Measurements from ENCODE around the gene SEMA5A. TPM values are rescaled to one million over a fixed set of nuclear protein-coding genes. Genes with fewer than 3 reads are reported as not detected.

SEMA5A gene
- polyA plus RNA-seq, 1 experiment = 98.4 TPM

- CTCF ChIA-PET = interaction anchor here (0.6 to 2.2 kb wide), 4 partner anchors 68 to 840 kb away, joined by 3 to 6 read pairs (median 5); no protein-coding TSS in a partner anchor
- no peak overlapping the region for H3K4me3 ChIP-seq (ENCODE audit: low read depth, low read length)
- TF ChIP-seq CTCF (IDR thresholded peaks at IDR 0.05; ENCODE audit: insufficient read depth, low read depth, low read length) = no peak
- POLR2A ChIA-PET = no interaction called here
- no peak for DNase-seq (ENCODE audit: low read depth)
- no peaks in the 10 kb centered on the region for H3K36me3 ChIP-seq (ENCODE audit: control insufficient read depth, insufficient read depth, low read length)
- H3K27me3 ChIP-seq (ENCODE audit: control insufficient read depth, insufficient read depth, low read length) = no peaks in the 10 kb centered on the region
Measured at GRCh38 chr5:9363026-9363425, 182.8 kb downstream of the SEMA5A start.

GRCh38 chr5:9362600-9362999 lies 183.3 kb downstream of the SEMA5A start:
- DNase-seq (ENCODE audit: low read depth) = no peak
- CTCF ChIA-PET = interaction anchor here (0.6 to 1.8 kb wide), 7 partner anchors 9 to 840 kb away, joined by 3 to 7 read pairs (median 3); no protein-coding TSS in a partner anchor
- Histone ChIP-seq H3K36me3 (ENCODE audit: control insufficient read depth, insufficient read depth, low read length) (no peaks in the 10 kb centered on the region), H3K4me3 (ENCODE audit: low read depth, low read length) (no peak overlapping the region), H3K27me3 (ENCODE audit: control insufficient read depth, insufficient read depth, low read length) (no peaks in the 10 kb centered on the region)
- POLR2A ChIA-PET = no interaction called here
- TF ChIP-seq CTCF (IDR thresholded peaks at IDR 0.05; ENCODE audit: insufficient read depth, low read depth, low read length) = no peak

- CTCF ChIA-PET = interaction anchor here (1.0 to 1.5 kb wide), 6 partner anchors 8 to 261 kb away, joined by 3 to 7 read pairs (median 3); no protein-coding TSS in a partner anchor
- TF ChIP-seq CTCF (IDR thresholded peaks at IDR 0.05; ENCODE audit: insufficient read depth, low read depth, low read length) = peak; percentile 66
- H3K36me3 ChIP-seq (ENCODE audit: control insufficient read depth, insufficient read depth, low read length) = no peaks in the 10 kb centered on the region
- no peaks in the 10 kb centered on the region for H3K27me3 ChIP-seq (ENCODE audit: control insufficient read depth, insufficient read depth, low read length)
- no peak overlapping the region for H3K4me3 ChIP-seq (ENCODE audit: low read depth, low read length)
- POLR2A ChIA-PET = no interaction called here
- no peak for DNase-seq (ENCODE audit: low read depth)
Measured at GRCh38 chr5:9361835-9362234, 184.0 kb downstream of the SEMA5A start.

GRCh38 chr5:9358961-9359685 lies 186.8 kb downstream of the SEMA5A start:
- no peaks in the 10 kb centered on the region for H3K27me3 ChIP-seq (ENCODE audit: control insufficient read depth, insufficient read depth, low read length)
- ChIA-PET POLR2A (interaction anchor here (0.6 kb wide), 1 partner anchor 184 kb away, joined by 15 read pairs; no protein-coding TSS in a partner anchor), CTCF (interaction anchor here (0.6 to 1.3 kb wide), 6 partner anchors 20 to 671 kb away, joined by 3 to 4 read pairs (median 3); no protein-coding TSS in a partner anchor)
- H3K4me3 ChIP-seq (ENCODE audit: low read depth, low read length) = no peak overlapping the region
- DNase-seq (ENCODE audit: low read depth) = peak; percentile 51
- H3K36me3 ChIP-seq (ENCODE audit: control insufficient read depth, insufficient read depth, low read length) = no peaks in the 10 kb centered on the region
- no peak for TF ChIP-seq CTCF (IDR thresholded peaks at IDR 0.05; ENCODE audit: insufficient read depth, low read depth, low read length)

GRCh38 chr5:9356351-9356825 lies 189.5 kb downstream of the SEMA5A start:
- no peak for DNase-seq (ENCODE audit: low read depth)
- no peak for TF ChIP-seq CTCF (IDR thresholded peaks at IDR 0.05; ENCODE audit: insufficient read depth, low read depth, low read length)
- CTCF ChIA-PET = interaction anchor here (0.7 kb wide), 1 partner anchor 93 kb away, joined by 3 read pairs; no protein-coding TSS in a partner anchor
- no peaks in the 10 kb centered on the region for H3K27me3 ChIP-seq (ENCODE audit: control insufficient read depth, insufficient read depth, low read length)
- H3K36me3 ChIP-seq (ENCODE audit: control insufficient read depth, insufficient read depth, low read length) = no peaks in the 10 kb centered on the region
- no peak overlapping the region for H3K4me3 ChIP-seq (ENCODE audit: low read depth, low read length)
- POLR2A ChIA-PET = no interaction called here

Measured in BJ (cell line).